OCI-LY1 (cell line): ENCODE results near the gene SNED1.

Experiments
- EZH2 ChIP-seq: fragments of 200-600 bp; sonication (generic), shearing (Covaris generic); IDR thresholded peaks from 2 replicates; pipeline ENCODE4 v1.8.0; 2017; ENCODE audit warnings: borderline replicate concordance, mixed run types, mild to moderate bottlenecking, antibody characterized with exemption, low read length, moderate library complexity, mixed read lengths
- TF ChIP-seq, protein P1 (sequence below): fragments of 200-600 bp; sonication (generic), shearing (Covaris generic); IDR thresholded peaks from 2 replicates; pipeline ENCODE4 v1.5.1; 2017; ENCODE audit warnings: mild to moderate bottlenecking, antibody characterized with exemption, low read length, moderate library complexity, mixed read lengths

DNA sequence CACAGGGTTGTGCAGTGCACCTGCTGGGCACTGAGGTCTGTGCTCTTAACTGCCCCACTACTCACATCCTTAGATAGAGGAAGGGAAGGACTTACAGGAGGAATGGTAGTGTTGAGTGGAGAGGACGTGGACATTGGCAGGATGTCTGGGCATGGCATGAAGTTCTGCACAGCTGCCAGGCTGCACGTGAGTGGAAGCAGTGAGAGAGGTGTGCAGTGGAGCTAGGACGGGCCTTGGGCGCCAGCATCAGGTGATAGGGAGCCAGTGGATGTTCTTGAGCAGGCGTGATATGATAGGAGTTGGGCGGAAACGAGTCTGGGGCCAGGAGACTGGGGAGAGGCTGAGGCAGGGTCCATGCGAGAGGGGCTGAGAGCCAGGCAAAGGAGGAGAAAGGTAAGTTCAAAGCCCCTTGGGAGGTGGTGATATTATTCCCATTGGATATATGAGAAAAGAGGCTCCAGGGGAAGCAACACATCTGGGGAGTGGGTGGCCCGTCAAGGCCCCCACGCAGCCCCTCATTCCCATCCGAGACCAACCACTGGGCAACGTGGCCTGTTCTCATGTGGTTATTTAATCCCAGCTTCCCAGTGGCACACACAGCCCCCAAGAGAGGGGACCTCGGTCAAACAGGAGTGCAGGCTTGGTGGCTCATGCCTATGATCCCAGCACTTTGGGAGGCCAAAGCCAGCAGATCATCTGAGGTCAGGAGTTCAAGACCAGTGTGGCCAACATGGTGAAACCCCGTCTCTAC is 45.7 kb upstream of the SNED1 start:
- no peak for TF ChIP-seq EZH2
- TF ChIP-seq, protein P1, sequence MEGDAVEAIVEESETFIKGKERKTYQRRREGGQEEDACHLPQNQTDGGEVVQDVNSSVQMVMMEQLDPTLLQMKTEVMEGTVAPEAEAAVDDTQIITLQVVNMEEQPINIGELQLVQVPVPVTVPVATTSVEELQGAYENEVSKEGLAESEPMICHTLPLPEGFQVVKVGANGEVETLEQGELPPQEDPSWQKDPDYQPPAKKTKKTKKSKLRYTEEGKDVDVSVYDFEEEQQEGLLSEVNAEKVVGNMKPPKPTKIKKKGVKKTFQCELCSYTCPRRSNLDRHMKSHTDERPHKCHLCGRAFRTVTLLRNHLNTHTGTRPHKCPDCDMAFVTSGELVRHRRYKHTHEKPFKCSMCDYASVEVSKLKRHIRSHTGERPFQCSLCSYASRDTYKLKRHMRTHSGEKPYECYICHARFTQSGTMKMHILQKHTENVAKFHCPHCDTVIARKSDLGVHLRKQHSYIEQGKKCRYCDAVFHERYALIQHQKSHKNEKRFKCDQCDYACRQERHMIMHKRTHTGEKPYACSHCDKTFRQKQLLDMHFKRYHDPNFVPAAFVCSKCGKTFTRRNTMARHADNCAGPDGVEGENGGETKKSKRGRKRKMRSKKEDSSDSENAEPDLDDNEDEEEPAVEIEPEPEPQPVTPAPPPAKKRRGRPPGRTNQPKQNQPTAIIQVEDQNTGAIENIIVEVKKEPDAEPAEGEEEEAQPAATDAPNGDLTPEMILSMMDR: no peak
